GM06990 (cell line): ENCODE results near the gene WAS.

Source experiments
- DNase-seq: peaks from one replicate; pipeline ENCODE4 v3.0.0-alpha.2; 2011; ENCODE audit not compliant: insufficient read length; ENCODE audit errors: extremely low read depth
- H3K27me3 ChIP-seq: replicated peaks from 2 replicates; pipeline ENCODE4 v1.6.0; 2011; ENCODE audit warnings: low read length; ENCODE audit not compliant: control insufficient read depth, insufficient read depth
- H3K36me3 ChIP-seq: 2 replicates; pipeline ENCODE4 v1.5.1; 2011; ENCODE audit warnings: low read length; ENCODE audit not compliant: control insufficient read depth, insufficient read depth
- H3K4me3 ChIP-seq: replicated peaks from 2 replicates; pipeline ENCODE4 v1.5.1; 2011; ENCODE audit warnings: low read depth, mild to moderate bottlenecking, control low read depth, low read length
- CTCF ChIP-seq: IDR thresholded peaks from 2 replicates; pipeline ENCODE4 v1.5.1; 2011; ENCODE audit warnings: low read length, control low read depth, mild to moderate bottlenecking, inconsistent platforms; ENCODE audit not compliant: insufficient read depth, poor library complexity, severe bottlenecking

The WAS gene

GRCh38 chrX:48713847-48714246 lies 30.2 kb downstream of the WAS start:
- no peak for TF ChIP-seq CTCF
- Histone ChIP-seq H3K27me3 (no peaks in the 10 kb centered on the region), H3K4me3 (no peak overlapping the region), H3K36me3 (no peaks in the 10 kb centered on the region)
- DNase-seq, result no peak

GRCh38 chrX:48714573-48714972 lies 31.0 kb downstream of the WAS start:
- no peak for DNase-seq
- TF ChIP-seq CTCF, result no peak
- no peaks in the 10 kb centered on the region for H3K36me3 ChIP-seq
- no peaks in the 10 kb centered on the region for H3K27me3 ChIP-seq
- H3K4me3 ChIP-seq, result no peak overlapping the region

GRCh38 chrX:48715072-48715471 lies 31.5 kb downstream of the WAS start:
- Histone ChIP-seq H3K4me3 (no peak overlapping the region), H3K36me3 (no peaks in the 10 kb centered on the region), H3K27me3 (no peaks in the 10 kb centered on the region)
- no peak for TF ChIP-seq CTCF
- no peak for DNase-seq

DNA sequence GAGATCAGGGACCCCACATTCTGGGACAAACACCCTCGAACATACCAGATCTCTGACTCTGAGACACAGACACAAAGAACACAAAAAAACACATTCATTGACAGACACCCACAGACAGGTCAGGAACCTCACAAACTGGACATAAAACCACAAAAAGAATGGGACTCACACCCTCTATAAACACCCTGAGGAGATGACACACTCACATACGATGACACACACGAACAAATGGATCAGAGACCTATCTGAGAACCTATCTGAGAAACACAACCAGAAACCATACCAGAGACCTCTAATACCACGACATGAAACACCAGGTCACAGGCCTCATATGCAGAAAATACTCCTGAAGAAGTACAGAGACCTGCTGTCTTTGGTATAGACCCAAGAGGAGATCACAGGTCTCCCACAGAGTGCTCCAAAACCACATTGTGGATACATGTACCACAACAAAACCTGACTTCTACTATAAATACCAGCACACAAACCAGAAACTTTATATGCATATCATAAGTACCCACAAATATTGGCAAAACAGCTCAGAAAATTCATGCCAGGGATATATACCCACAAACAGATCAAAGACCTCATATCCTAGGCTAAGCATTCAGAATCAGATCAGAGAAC lies 32.4 kb downstream of the WAS start:
- H3K27me3 ChIP-seq, result no peaks in the 10 kb centered on the region
- no peaks in the 10 kb centered on the region for H3K36me3 ChIP-seq
- no peak for TF ChIP-seq CTCF
- no peak overlapping the region for H3K4me3 ChIP-seq
- DNase-seq, result no peak

- no peaks in the 10 kb centered on the region for H3K27me3 ChIP-seq
- DNase-seq, result no peak
- no peaks in the 10 kb centered on the region for H3K36me3 ChIP-seq
- no peak for TF ChIP-seq CTCF
- no peak overlapping the region for H3K4me3 ChIP-seq
Measured at GRCh38 chrX:48719958-48720357, 36.4 kb downstream of the WAS start.

- no peaks in the 10 kb centered on the region for H3K27me3 ChIP-seq
- TF ChIP-seq CTCF, result no peak
- H3K4me3 ChIP-seq, result no peak overlapping the region
- DNase-seq, result no peak
- no peaks in the 10 kb centered on the region for H3K36me3 ChIP-seq
Measured at GRCh38 chrX:48720577-48721250, 37.1 kb downstream of the WAS start.
